ENCODE measurements around the gene RTN4R. TPM values are rescaled to one million over a fixed set of nuclear protein-coding genes. Genes with fewer than 3 reads are reported as not detected.

RTN4R gene
- total and polyA plus RNA-seq, 9 of the 15 experiments (the other 6 are each of a cell fraction or from before 2014, with no cell fraction given): 0.04 to 2.8 (median 1.4) TPM; not detected in 3

DNA sequence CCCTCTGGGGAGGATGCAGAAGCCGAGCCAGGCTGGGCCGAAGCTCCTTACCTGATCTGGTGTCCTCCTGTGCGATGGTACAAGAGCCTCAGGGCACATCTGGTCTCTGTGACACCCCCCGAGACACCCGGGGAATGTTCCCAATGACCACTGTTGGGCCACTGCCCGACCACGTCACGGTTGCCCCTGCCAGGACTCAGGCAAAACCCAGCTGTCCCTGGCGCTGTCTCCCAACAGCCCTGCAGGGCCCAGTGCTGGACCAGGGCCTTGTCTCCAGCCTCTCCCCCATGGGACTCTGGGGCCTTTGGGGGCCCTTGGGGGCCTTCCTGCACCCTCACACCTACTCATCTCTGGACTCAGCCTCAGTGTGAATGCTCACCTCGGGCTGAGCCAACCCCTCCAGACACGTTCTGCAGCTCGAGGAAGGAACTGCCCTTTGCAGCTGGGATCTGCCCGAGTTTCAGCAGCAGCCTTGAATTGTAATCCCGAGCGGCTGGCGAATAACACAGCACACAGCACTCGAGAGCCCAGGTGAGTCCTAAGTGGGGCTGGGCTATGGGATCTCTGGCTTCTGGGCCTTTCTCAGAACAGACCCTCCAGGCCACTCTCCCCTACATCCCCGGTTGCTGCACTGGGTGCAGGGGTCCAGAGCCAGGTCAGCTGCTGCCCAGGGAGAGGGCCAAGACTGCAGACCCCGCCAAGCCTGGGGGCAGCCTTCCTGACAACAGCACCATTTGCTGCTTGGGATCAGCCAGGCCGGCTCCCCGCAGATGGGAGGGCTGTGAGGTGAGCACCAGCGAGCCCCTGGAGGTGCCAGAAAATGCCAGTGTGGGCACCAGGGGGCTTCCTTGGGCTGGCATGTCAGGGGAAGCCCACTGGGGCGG is 39.8 kb downstream of the RTN4R start (continued):
- TF ChIP-seq ZNF668 (CRISPR knock-in tag; IDR thresholded peaks at IDR 0.05): no peak
- TF ChIP-seq FOXA3 (CRISPR knock-in tag; conservative IDR thresholded peaks at IDR 0.05 in 1 of 2, IDR thresholded peaks at IDR 0.05 in 1 of 2): peak in 1 of 2 experiments; percentile 67; a peak in 1 of 4 replicates
- TF ChIP-seq RFX1 (IDR thresholded peaks at IDR 0.05): no peak
- TF ChIP-seq, protein P1, sequence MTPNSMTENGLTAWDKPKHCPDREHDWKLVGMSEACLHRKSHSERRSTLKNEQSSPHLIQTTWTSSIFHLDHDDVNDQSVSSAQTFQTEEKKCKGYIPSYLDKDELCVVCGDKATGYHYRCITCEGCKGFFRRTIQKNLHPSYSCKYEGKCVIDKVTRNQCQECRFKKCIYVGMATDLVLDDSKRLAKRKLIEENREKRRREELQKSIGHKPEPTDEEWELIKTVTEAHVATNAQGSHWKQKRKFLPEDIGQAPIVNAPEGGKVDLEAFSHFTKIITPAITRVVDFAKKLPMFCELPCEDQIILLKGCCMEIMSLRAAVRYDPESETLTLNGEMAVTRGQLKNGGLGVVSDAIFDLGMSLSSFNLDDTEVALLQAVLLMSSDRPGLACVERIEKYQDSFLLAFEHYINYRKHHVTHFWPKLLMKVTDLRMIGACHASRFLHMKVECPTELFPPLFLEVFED (CRISPR knock-in tag; conservative IDR thresholded peaks at IDR 0.05): no peak
- no peak for TF ChIP-seq RBM22 (IDR thresholded peaks at IDR 0.05; ENCODE audit: low read depth, low read length, poor library complexity, severe bottlenecking)
- TF ChIP-seq PTBP1 (IDR thresholded peaks at IDR 0.05; ENCODE audit: low read depth, low read length): no peak
- TF ChIP-seq, protein P2, sequence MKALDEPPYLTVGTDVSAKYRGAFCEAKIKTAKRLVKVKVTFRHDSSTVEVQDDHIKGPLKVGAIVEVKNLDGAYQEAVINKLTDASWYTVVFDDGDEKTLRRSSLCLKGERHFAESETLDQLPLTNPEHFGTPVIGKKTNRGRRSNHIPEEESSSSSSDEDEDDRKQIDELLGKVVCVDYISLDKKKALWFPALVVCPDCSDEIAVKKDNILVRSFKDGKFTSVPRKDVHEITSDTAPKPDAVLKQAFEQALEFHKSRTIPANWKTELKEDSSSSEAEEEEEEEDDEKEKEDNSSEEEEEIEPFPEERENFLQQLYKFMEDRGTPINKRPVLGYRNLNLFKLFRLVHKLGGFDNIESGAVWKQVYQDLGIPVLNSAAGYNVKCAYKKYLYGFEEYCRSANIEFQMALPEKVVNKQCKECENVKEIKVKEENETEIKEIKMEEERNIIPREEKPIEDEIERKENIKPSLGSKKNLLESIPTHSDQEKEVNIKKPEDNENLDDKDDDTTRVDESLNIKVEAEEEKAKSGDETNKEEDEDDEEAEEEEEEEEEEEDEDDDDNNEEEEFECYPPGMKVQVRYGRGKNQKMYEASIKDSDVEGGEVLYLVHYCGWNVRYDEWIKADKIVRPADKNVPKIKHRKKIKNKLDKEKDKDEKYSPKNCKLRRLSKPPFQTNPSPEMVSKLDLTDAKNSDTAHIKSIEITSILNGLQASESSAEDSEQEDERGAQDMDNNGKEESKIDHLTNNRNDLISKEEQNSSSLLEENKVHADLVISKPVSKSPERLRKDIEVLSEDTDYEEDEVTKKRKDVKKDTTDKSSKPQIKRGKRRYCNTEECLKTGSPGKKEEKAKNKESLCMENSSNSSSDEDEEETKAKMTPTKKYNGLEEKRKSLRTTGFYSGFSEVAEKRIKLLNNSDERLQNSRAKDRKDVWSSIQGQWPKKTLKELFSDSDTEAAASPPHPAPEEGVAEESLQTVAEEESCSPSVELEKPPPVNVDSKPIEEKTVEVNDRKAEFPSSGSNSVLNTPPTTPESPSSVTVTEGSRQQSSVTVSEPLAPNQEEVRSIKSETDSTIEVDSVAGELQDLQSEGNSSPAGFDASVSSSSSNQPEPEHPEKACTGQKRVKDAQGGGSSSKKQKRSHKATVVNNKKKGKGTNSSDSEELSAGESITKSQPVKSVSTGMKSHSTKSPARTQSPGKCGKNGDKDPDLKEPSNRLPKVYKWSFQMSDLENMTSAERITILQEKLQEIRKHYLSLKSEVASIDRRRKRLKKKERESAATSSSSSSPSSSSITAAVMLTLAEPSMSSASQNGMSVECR (CRISPR knock-in tag; IDR thresholded peaks at IDR 0.05): peak; percentile 68; the same call in 1 of the 2 replicates
- TF ChIP-seq, protein P3, sequence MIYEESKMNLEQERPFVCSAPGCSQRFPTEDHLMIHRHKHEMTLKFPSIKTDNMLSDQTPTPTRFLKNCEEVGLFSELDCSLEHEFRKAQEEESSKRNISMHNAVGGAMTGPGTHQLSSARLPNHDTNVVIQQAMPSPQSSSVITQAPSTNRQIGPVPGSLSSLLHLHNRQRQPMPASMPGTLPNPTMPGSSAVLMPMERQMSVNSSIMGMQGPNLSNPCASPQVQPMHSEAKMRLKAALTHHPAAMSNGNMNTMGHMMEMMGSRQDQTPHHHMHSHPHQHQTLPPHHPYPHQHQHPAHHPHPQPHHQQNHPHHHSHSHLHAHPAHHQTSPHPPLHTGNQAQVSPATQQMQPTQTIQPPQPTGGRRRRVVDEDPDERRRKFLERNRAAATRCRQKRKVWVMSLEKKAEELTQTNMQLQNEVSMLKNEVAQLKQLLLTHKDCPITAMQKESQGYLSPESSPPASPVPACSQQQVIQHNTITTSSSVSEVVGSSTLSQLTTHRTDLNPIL (CRISPR knock-in tag; IDR thresholded peaks at IDR 0.05): no peak
- 0 out of 2 replicates have a peak, but pooled peaks have one; percentile 50 for TF ChIP-seq HDAC6 (IDR thresholded peaks at IDR 0.05; ENCODE audit: low read depth, low read length)
- no peak for TF ChIP-seq HDAC2 (IDR thresholded peaks at IDR 0.05)
- TF ChIP-seq TBP (optimal IDR thresholded peaks at IDR 0.05; ENCODE audit: low read depth, low read length): no peak
- TF ChIP-seq RBM39 (optimal IDR thresholded peaks at IDR 0.05; ENCODE audit: low read depth, low read length): peak; percentile 35
- no peak for TF ChIP-seq SETDB1 (IDR thresholded peaks at IDR 0.05; ENCODE audit: low read length)
- TF ChIP-seq CTBP1 (IDR thresholded peaks at IDR 0.05; ENCODE audit: borderline replicate concordance): no peak
- no peak for TF ChIP-seq MXI1 (IDR thresholded peaks at IDR 0.05; ENCODE audit: low read depth, low read length)
- TF ChIP-seq PCBP1 (IDR thresholded peaks at IDR 0.05; ENCODE audit: low read depth, low read length, poor library complexity, severe bottlenecking): no peak
- TF ChIP-seq ZNF561 (CRISPR knock-in tag; conservative IDR thresholded peaks at IDR 0.05): no peak
- no peak for TF ChIP-seq SMAD2 (IDR thresholded peaks at IDR 0.05; ENCODE audit: low read depth, low read length)

All from K562 (cell line).